Colon (tissue), 2 donors: ENCODE data around the gene RSBN1.
"Not testable (repeated sequence)": the region's sequence is repeated elsewhere in the genome, so short reads cannot be mapped to it uniquely, and the experiment has no call there.

Source experiments
- FAIRE-seq: peaks from 2 replicates; lab custom pipeline; 2012; peaks lifted over from hg19 to GRCh38; lab: Jason Lieb, UNC
- donor health status: control.
- donor health status: control.

The RSBN1 gene

GRCh38 chr1:113811888-113812660, at the start of gene RSBN1:
RSBN1 (minus strand) TSS chr1:113812476; CDS start chr1:113812412, 64 bp downstream.
- FAIRE-seq = peak; percentile 83

DNA sequence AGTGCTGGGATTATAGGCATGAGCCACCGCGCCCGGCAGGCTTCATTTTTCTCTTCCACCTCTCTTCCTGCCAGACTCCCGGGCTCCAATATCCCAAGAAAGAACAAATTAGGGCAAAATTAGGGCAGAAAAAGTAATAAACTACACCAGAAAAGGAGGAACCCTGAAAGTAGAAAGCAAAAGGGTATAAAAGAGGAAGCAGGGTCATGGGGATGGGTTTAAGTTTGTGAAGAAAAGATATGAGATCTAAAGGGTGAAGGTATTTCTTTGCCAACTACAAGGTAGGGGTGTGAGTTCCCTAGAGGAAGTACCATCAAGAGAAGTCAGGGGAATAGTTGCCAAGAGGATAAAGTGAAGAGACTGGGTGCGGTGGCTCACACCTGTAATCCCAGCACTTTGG, 49.4 kb upstream of the RSBN1 start:
- no peak for FAIRE-seq

GRCh38 chr1:113860891-113861290, 48.6 kb upstream of the RSBN1 start:
- no peak for FAIRE-seq

- no peak for FAIRE-seq
Measured at GRCh38 chr1:113859478-113860175, 47.4 kb upstream of the RSBN1 start.

DNA sequence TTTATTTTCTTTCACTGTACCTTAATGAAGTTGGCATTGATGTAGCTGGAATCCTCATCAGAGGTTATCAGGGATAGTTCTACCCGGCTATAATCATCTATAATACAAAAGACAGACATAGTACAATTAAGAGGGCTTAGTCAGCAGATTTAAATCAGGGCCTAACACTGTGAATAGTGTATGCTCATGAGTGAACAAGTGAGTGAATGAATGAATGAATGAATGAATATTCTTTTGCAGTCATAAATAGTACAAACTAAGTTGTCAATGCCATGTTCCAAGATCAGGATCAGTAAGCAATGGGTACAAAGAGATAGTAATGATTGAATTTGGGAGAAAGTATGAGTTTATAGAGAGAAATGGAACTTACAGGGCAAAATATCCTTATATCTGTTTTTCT, 46.7 kb upstream of the RSBN1 start:
- no peak for FAIRE-seq

GRCh38 chr1:113858418-113858817, 46.1 kb upstream of the RSBN1 start:
- FAIRE-seq = no peak

- FAIRE-seq = no peak
Measured at GRCh38 chr1:113857776-113858175, 45.5 kb upstream of the RSBN1 start.

- no peak for FAIRE-seq
Measured at GRCh38 chr1:113856401-113856790, 44.1 kb upstream of the RSBN1 start.

DNA sequence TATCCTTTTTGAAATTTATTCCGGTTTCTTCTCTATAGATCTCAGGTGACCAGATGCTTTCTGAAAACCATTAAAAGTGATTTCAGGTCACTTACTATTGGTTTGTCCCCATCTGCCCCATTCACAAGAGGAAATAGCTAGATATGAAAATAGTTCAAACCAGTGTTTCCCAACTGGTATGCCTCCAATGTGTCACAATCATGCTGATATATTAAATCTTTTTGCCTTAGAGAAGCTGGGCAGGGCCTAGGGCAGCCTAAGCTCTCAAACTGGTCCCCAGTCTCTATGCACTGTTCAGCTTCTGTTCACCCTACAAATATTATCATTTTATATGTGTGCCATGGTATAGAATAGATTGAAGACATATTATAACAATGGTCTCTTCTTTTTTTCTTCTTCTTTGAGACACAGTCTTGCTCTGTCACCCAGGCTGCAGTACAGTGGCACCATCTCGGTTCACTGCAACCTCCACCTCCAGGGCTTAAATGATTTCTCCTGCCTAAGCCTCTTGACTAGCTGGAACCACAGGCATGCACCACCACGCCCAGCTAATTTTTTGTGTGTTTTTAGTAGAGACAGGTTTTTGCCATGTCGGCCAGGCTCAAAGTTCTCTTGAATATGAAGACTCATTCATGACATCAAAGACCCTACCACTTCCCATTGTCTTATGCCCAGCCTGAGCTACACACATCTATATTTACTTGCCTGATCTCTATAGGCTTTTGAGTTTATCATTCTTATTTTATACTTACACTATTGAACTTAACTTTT, 43.5 kb upstream of the RSBN1 start:
- FAIRE-seq = no peak

DNA sequence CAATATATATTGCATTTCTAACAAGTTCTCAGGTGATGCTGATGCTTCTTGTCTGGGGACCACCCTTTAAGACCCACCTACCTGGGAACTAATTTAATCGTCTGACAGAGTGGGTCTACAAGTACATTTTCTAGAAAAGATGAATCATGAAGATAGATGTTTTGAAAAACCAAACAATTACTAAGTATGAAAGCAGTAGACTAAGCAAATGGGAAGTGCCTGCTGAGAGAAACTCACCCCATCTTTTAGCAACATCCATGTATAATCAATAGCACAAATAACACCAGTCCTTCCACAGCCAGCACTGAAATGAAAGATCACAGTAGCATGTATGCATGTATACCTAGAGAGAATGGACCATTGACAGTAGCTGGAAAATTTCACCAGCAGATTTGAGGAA, 42.0 kb upstream of the RSBN1 start:
- FAIRE-seq = no peak

GRCh38 chr1:113852694-113853093, 40.4 kb upstream of the RSBN1 start:
- not testable (repeated sequence) for FAIRE-seq

GRCh38 chr1:113850127-113850796, 38.0 kb upstream of the RSBN1 start:
- FAIRE-seq = no peak

- FAIRE-seq = no peak
Measured at GRCh38 chr1:113849072-113849471, 36.8 kb upstream of the RSBN1 start.

DNA sequence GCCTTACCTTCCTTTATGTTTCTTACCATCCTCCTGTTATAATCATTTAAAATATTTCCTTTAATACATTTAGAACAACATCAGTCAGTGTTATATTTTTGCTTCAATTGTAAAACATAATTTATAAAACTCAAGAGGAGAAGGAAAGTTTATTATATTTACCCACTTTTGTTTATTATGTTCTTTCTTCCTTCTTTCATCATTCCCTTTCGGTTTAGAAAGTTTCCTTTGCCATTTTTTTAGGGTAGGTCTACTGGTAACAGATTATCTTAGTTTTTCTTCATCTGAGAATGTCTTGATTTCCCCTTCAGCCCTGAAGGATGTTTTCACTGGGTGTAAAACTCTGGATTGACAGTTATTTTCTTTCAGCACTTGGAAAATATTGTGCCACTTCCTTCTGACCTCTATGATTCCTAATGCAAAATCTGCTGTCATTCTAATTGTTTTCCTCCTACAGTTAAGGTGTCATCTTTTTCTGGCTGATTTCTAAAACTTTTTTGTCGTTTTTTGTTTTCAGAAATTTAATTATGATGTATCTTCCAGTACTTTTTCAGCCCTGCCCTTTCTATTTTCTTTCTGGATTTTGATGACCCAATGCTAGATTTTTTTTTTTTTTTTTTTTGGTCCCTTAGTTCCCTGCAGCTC, 34.2 kb upstream of the RSBN1 start:
- no peak for FAIRE-seq

GRCh38 chr1:113836534-113836933, 24.3 kb upstream of the RSBN1 start:
- FAIRE-seq = no peak

DNA sequence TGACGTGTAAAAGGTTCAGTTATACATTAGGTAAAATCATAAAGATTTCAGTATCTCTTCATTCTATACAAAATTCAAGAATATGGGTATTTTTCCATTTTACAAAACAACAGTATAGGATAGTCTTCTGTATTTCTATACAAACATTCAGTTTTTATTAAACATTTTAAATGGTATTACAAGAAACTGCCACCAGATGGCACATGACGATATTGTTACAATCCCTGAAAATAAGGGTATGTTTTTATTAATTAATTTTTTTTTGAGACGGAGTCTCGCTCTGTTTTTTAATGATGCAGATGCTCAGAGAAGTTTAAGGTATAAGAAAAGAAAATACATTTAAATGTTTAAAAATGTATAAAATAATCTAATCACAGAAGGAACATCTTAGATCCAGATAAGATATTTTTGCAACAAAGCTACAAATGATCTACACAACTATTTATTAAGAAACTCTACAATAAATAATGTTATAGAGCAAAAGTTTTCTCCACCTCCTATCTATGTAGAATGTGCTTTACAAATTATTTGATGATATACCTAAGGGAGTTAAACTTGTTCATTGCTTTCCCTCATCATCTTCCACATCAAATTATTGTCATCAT, 23.5 kb upstream of the RSBN1 start:
- FAIRE-seq = peak; percentile 94

DNA sequence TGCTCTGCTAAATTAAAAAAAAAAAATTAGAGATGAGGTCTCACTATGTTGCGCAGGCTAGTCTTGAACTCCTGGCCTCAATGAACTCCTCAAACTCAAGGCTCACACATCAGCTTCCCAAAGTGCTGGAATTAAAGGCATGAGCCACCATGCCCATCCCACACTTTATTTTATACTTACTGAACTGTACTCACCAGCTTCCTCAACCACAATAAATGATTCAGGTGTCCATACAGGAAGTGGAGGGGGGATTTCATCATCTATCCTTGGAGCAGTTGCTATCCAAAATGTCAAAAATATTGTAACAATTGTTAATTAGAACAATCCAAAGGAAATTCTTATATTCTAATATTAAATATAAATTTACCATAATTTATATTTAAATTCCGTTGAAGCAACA, 22.4 kb upstream of the RSBN1 start:
- no peak for FAIRE-seq

DNA sequence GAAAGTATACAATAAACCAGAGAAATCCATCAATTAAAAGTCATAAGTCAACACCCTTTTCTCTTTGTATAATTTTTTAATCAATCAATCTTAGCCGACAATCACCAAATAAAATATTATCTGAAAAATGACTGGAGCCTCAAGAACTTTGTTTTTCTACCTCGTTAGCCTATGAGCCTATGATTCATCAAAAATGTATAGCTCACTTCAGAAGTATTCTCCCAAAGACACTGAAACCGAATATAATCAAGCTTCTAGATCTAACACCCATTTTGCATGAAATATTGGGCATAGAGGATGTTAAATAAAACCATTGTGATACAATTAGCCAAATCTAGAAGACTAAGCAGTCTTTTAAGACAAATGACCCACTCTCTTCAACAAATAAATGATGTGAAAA, 17.8 kb upstream of the RSBN1 start:
- no peak for FAIRE-seq

GRCh38 chr1:113821916-113822315, 9.6 kb upstream of the RSBN1 start:
- FAIRE-seq = no peak

DNA sequence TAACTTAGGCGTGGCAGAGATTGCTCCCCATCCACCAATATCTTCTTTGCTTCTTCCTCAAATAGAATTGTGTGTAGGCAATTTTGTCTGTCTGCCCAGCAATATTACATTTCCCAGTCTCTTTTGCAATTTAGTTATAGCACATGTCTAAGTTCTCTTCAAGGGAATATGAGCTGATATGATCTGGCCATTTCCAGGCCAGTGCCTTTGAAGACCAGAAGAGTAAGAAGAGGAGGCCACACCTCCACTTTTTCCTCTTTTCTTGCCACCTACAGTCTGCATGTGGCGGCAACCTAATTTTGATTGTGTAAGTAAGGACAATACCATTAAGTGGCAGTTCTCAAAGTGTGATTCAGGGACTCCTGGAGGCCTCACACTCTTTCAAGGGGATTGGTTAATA, 6.3 kb upstream of the RSBN1 start:
- FAIRE-seq = no peak

DNA sequence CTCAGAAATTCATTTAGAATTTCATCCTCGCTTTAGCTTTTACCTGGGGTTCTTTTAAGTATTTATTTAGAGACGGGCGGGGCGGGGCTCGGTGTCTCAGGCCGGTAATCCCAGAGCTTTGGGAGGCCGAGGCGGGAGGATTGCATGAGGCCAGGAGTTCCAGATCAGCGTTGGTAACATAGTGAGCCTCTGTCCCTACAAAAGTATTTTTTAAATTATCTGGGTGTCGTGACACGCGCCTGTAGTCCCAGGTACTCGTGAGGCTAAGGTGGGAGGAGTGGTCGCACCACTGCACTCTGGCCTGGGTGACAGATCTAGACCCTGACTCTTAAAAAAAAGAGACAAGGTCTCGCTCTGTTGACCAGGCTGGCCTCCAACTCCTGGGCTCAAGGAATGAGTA, 942 bp upstream of the RSBN1 start:
- FAIRE-seq = no peak
